Measurements from ENCODE around the gene BBS5. TPM values are rescaled to one million over a fixed set of nuclear protein-coding genes. Genes with fewer than 3 reads are reported as not detected.

Gene BBS5
- total and polyA plus RNA-seq, 8 donors, result 2.7 to 9.2 (median 4.3) TPM

GRCh38 chr2:169472249-169472648 lies 7.0 kb upstream of the BBS5 start:
- no peak for FAIRE-seq
- no peak for TF ChIP-seq CTCF (IDR thresholded peaks at IDR 0.05)
- no peaks in the 10 kb centered on the region for H3K27me3 ChIP-seq
- no peak for ATAC-seq
- no peak overlapping the region for H3K27ac ChIP-seq
- H3K4me3 ChIP-seq, result no peak overlapping the region
- no peaks in the 10 kb centered on the region for H3K4me1 ChIP-seq
- no peak for DNase-seq
- no peaks in the 10 kb centered on the region for H3K36me3 ChIP-seq
- 50 to 61% methylated on average over 1 of the region's 1 CpG for WGBS, 2 donors
- no peaks in the 10 kb centered on the region for H3K9me3 ChIP-seq
- intact Hi-C loops (cut with DNase I), result no loop called here

GRCh38 chr2:169476459-169476858 lies 2.8 kb upstream of the BBS5 start:
- H3K27ac ChIP-seq, result no peak overlapping the region
- no peaks in the 10 kb centered on the region for H3K27me3 ChIP-seq
- no peaks in the 10 kb centered on the region for H3K4me1 ChIP-seq
- FAIRE-seq (no peak), DNase-seq (no peak), ATAC-seq (no peak)
- no peaks in the 10 kb centered on the region for H3K36me3 ChIP-seq
- intact Hi-C loops (cut with DNase I), result no loop called here
- no peak for TF ChIP-seq CTCF (IDR thresholded peaks at IDR 0.05)
- 63 to 66% methylated on average over 3 of the region's 3 CpGs for WGBS, 2 donors
- H3K4me3 ChIP-seq, result no peak overlapping the region
- H3K9me3 ChIP-seq, result no peaks in the 10 kb centered on the region

- Histone ChIP-seq H3K9me3 (no peaks in the 10 kb centered on the region), H3K27me3 (no peaks in the 10 kb centered on the region), H3K4me3 (no peak overlapping the region), H3K27ac (peak overlapping the region in 1 of 4 donors; percentile 59), H3K36me3 (no peaks in the 10 kb centered on the region), H3K4me1 (no peaks in the 10 kb centered on the region)
- ATAC-seq (peak in 2 of 4 donors; percentile 5 to 9), FAIRE-seq (no peak), DNase-seq (peak in 1 of 6 donors; percentile 21)
- TF ChIP-seq CTCF (IDR thresholded peaks at IDR 0.05), result no peak
- WGBS, 2 donors, result 74% methylated on average over 3 of the region's 3 CpGs
- intact Hi-C loops (cut with DNase I), result no loop called here
Measured at GRCh38 chr2:169478339-169478738, 955 bp upstream of the BBS5 start.

GRCh38 chr2:169478745-169479256 lies 493 bp upstream of the BBS5 start:
- FAIRE-seq (no peak), DNase-seq (no peak), ATAC-seq (no peak)
- no peaks in the 10 kb centered on the region for H3K27me3 ChIP-seq
- 68 to 71% methylated on average over 14 of the region's 14 CpGs for WGBS, 2 donors
- H3K36me3 ChIP-seq, result no peaks in the 10 kb centered on the region
- no peaks in the 10 kb centered on the region for H3K9me3 ChIP-seq
- intact Hi-C loops (cut with DNase I), result no loop called here
- TF ChIP-seq CTCF (IDR thresholded peaks at IDR 0.05), result no peak
- H3K4me3 ChIP-seq, result peak overlapping the region; percentile 51 to 89 (median 62)
- H3K27ac ChIP-seq, result peak overlapping the region; percentile 20 to 59 (median 30)
- no peaks in the 10 kb centered on the region for H3K4me1 ChIP-seq

GRCh38 chr2:169480079-169480465 lies 778 bp downstream of the BBS5 start:
- Histone ChIP-seq H3K4me3 (peak overlapping the region; percentile 51 to 89 (median 62)), H3K9me3 (no peaks in the 10 kb centered on the region), H3K27ac (no peak overlapping the region), H3K4me1 (no peaks in the 10 kb centered on the region), H3K36me3 (no peaks in the 10 kb centered on the region), H3K27me3 (no peaks in the 10 kb centered on the region)
- WGBS, 2 donors, result 17 to 24% methylated on average over 9 of the region's 9 CpGs
- no peak for ATAC-seq
- no peak for DNase-seq
- no peak for TF ChIP-seq CTCF (IDR thresholded peaks at IDR 0.05)
- intact Hi-C loops (cut with DNase I), result no loop called here
- FAIRE-seq, result no peak

Data from pancreas (tissue), 10 donors.